Fibroblast of lung (primary cell): ENCODE data around the gene FAF2. TPM values are rescaled to one million over a fixed set of nuclear protein-coding genes. Genes with fewer than 3 reads are reported as not detected.

Source experiments
- DNase-seq, 2 donors: peaks; one replicate each; pipeline versions ENCODE4 v3.0.0 to v3.0.0-alpha.2; 2010; ENCODE audit warnings: low read depth in 2 of 2
- H2AFZ ChIP-seq: 2 replicates; pipeline ENCODE4 v1.5.1; 2012; ENCODE audit warnings: low read length, control low read depth, inconsistent platforms
- H3K27ac ChIP-seq: 2 replicates; pipeline ENCODE4 v1.5.1; 2011; ENCODE audit warnings: low read length, control low read depth; ENCODE audit not compliant: insufficient read depth
- H3K27me3 ChIP-seq: 2 replicates; pipeline ENCODE4 v1.5.1; 2011; ENCODE audit warnings: mild to moderate bottlenecking, low read length; ENCODE audit not compliant: control insufficient read depth, insufficient read depth
- H3K36me3 ChIP-seq: 2 replicates; pipeline ENCODE4 v1.5.1; 2011; ENCODE audit warnings: low read length; ENCODE audit not compliant: control insufficient read depth, insufficient read depth
- H3K4me1 ChIP-seq: 2 replicates; pipeline ENCODE4 v1.5.1; 2011; ENCODE audit warnings: low read length; ENCODE audit not compliant: control insufficient read depth, insufficient read depth; ENCODE audit errors: extremely low read depth
- H3K4me2 ChIP-seq: 2 replicates; pipeline ENCODE4 v1.5.1; 2011; ENCODE audit warnings: low read length, control low read depth; ENCODE audit not compliant: insufficient read depth; ENCODE audit errors: extremely low read depth
- H3K4me3 ChIP-seq, 4 experiments: fragments of 200-600 bp in 1 of 4; sonication (generic) in 1 of 4; replicated peaks in 1 of 4; 2 replicates each; pipeline ENCODE4 v1.5.1; 2011 to 2016; ENCODE audit warnings: low read length in 4 of 4, low read depth in 3 of 4, mild to moderate bottlenecking in 3 of 4, control low read depth in 2 of 4, inconsistent platforms in 1 of 4, mixed read lengths in 1 of 4; ENCODE audit not compliant: insufficient read depth in 1 of 4; ENCODE audit errors: control extremely low read depth in 1 of 4
- H3K79me2 ChIP-seq: 2 replicates; pipeline ENCODE4 v1.5.1; 2012; ENCODE audit warnings: mild to moderate bottlenecking, low read length, inconsistent platforms; ENCODE audit not compliant: control insufficient read depth, insufficient read depth
- H3K9ac ChIP-seq: 2 replicates; pipeline ENCODE4 v1.5.1; 2011; ENCODE audit warnings: mild to moderate bottlenecking, low read length, control low read depth; ENCODE audit not compliant: insufficient read depth
- H3K9me3 ChIP-seq: 2 replicates; pipeline ENCODE4 v1.5.1; 2012; ENCODE audit warnings: low read depth, low read length; ENCODE audit not compliant: control insufficient read depth, insufficient read depth
- H4K20me1 ChIP-seq: 2 replicates; pipeline ENCODE4 v1.5.1; 2011; ENCODE audit warnings: low read length; ENCODE audit not compliant: control insufficient read depth, insufficient read depth; ENCODE audit errors: extremely low read depth
- CTCF ChIP-seq, 2 donors: IDR thresholded peaks in 1 of 2; conservative IDR thresholded peaks in 1 of 2; 1 replicate in 1 of 2; 2 replicates in 1 of 2; pipeline ENCODE4 v1.5.1; 2011 to 2012; ENCODE audit warnings: low read length in 2 of 2, control low read depth in 1 of 2, inconsistent platforms in 1 of 2, low read depth in 1 of 2, mild to moderate bottlenecking in 1 of 2
- EZH2 ChIP-seq: IDR thresholded peaks from 2 replicates; pipeline ENCODE4 v1.5.1; 2012; ENCODE audit warnings: low read length, control low read depth, mild to moderate bottlenecking; ENCODE audit errors: missing control alignments
- polyA plus RNA-seq, 2 donors: library from polyadenylated mRNA; depleted of rRNA in 1 of 2; stranded (reverse) in 1 of 2; unstranded in 1 of 2; fragments of >200 nt; gene quantifications; 2 replicates each; pipeline ENCODE4 v1.2.1, GENCODE V29; 2011 to 2012; ENCODE audit warnings: missing spikeins in 1 of 2
- total RNA-seq: library from RNA; depleted of rRNA; stranded (reverse); fragments of >200 nt; gene quantifications from 2 replicates; pipeline ENCODE4 v1.2.1, GENCODE V29; 2014

FAF2 gene
- total and polyA plus RNA-seq, 2 donors (not counting 1 experiment from before 2014, with no cell fraction given): 38.5 to 55.5 TPM

GRCh38 chr5:176427971-176428370 is 20.2 kb upstream of the FAF2 start:
- no peaks in the 10 kb centered on the region for H4K20me1 ChIP-seq
- no peak overlapping the region for H3K27ac ChIP-seq
- H3K79me2 ChIP-seq: no peaks in the 10 kb centered on the region
- TF ChIP-seq EZH2 (no peak), CTCF (conservative IDR thresholded peaks at IDR 0.05 in 1 of 2, IDR thresholded peaks at IDR 0.05 in 1 of 2; ENCODE audit: low read depth in 1 of 2, low read length in 2 of 2) (no peak)
- H3K27me3 ChIP-seq: no peaks in the 10 kb centered on the region
- H3K36me3 ChIP-seq: no peaks in the 10 kb centered on the region
- H3K9ac ChIP-seq: no peak overlapping the region
- H3K9me3 ChIP-seq: no peaks in the 10 kb centered on the region
- no peak overlapping the region for H2AFZ ChIP-seq
- no peaks in the 10 kb centered on the region for H3K4me1 ChIP-seq
- peak in 1 of 2 donors; percentile 51 for DNase-seq
- H3K4me3 ChIP-seq: no peak overlapping the region
- H3K4me2 ChIP-seq: no peak overlapping the region

- no peaks in the 10 kb centered on the region for H3K9me3 ChIP-seq
- no peak overlapping the region for H3K27ac ChIP-seq
- H3K4me1 ChIP-seq: no peaks in the 10 kb centered on the region
- no peaks in the 10 kb centered on the region for H3K79me2 ChIP-seq
- no peaks in the 10 kb centered on the region for H4K20me1 ChIP-seq
- H3K36me3 ChIP-seq: no peaks in the 10 kb centered on the region
- no peaks in the 10 kb centered on the region for H3K27me3 ChIP-seq
- no peak overlapping the region for H3K4me3 ChIP-seq
- H3K9ac ChIP-seq: no peak overlapping the region
- H2AFZ ChIP-seq: no peak overlapping the region
- DNase-seq: no peak
- no peak for TF ChIP-seq CTCF (conservative IDR thresholded peaks at IDR 0.05 in 1 of 2, IDR thresholded peaks at IDR 0.05 in 1 of 2; ENCODE audit: low read depth in 1 of 2, low read length in 2 of 2)
- no peak for TF ChIP-seq EZH2
- H3K4me2 ChIP-seq: no peak overlapping the region
Observed at GRCh38 chr5:176429972-176430371, 18.2 kb upstream of the FAF2 start.

- no peak for DNase-seq
- no peak overlapping the region for H3K27ac ChIP-seq
- TF ChIP-seq EZH2 (no peak), CTCF (conservative IDR thresholded peaks at IDR 0.05 in 1 of 2, IDR thresholded peaks at IDR 0.05 in 1 of 2; ENCODE audit: low read depth in 1 of 2, low read length in 2 of 2) (no peak)
Observed at GRCh38 chr5:176432707-176433106, 15.5 kb upstream of the FAF2 start.

More at GRCh38 chr5:176432707-176433106, 15.5 kb upstream of the FAF2 start:
- Histone ChIP-seq H3K27me3 (no peaks in the 10 kb centered on the region), H2AFZ (no peak overlapping the region), H3K4me2 (no peak overlapping the region), H4K20me1 (no peaks in the 10 kb centered on the region), H3K4me3 (no peak overlapping the region), H3K4me1 (no peaks in the 10 kb centered on the region), H3K79me2 (no peaks in the 10 kb centered on the region), H3K36me3 (no peaks in the 10 kb centered on the region), H3K9me3 (no peaks in the 10 kb centered on the region), H3K9ac (no peak overlapping the region)
